Astrocyte of the cerebellum (primary cell): ENCODE measurements around the gene RDH5.
A peak's percentile ranks its signal among the peaks of the same experiment; 100 is the strongest.

Experiments
- DNase-seq: peaks from one replicate; pipeline ENCODE4 v3.0.0-alpha.2; 2011; ENCODE audit warnings: low read depth
- H3K4me3 ChIP-seq: 2 replicates; pipeline ENCODE4 v1.5.1; 2011; ENCODE audit warnings: mild to moderate bottlenecking, low read depth, low read length, moderate library complexity
- in situ Hi-C: cut with HindIII; loops from 2 replicates; pipeline ENCODE4 v1.10.0; 2017; ENCODE audit warnings: low sequenced_read_pairs
- TF ChIP-seq, protein P1 (sequence below): IDR thresholded peaks from 2 replicates; pipeline ENCODE4 v1.5.1; 2012; ENCODE audit warnings: low read length, low read depth, moderate library complexity, mild to moderate bottlenecking; ENCODE audit errors: missing control alignments

Gene RDH5

GRCh38 chr12:55712700-55713415 lies 7.3 kb upstream of the RDH5 start:
- H3K4me3 ChIP-seq = no peak overlapping the region
- TF ChIP-seq, protein P1, sequence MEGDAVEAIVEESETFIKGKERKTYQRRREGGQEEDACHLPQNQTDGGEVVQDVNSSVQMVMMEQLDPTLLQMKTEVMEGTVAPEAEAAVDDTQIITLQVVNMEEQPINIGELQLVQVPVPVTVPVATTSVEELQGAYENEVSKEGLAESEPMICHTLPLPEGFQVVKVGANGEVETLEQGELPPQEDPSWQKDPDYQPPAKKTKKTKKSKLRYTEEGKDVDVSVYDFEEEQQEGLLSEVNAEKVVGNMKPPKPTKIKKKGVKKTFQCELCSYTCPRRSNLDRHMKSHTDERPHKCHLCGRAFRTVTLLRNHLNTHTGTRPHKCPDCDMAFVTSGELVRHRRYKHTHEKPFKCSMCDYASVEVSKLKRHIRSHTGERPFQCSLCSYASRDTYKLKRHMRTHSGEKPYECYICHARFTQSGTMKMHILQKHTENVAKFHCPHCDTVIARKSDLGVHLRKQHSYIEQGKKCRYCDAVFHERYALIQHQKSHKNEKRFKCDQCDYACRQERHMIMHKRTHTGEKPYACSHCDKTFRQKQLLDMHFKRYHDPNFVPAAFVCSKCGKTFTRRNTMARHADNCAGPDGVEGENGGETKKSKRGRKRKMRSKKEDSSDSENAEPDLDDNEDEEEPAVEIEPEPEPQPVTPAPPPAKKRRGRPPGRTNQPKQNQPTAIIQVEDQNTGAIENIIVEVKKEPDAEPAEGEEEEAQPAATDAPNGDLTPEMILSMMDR = no peak
- DNase-seq = no peak
- in situ Hi-C loops = no loop called here

DNA sequence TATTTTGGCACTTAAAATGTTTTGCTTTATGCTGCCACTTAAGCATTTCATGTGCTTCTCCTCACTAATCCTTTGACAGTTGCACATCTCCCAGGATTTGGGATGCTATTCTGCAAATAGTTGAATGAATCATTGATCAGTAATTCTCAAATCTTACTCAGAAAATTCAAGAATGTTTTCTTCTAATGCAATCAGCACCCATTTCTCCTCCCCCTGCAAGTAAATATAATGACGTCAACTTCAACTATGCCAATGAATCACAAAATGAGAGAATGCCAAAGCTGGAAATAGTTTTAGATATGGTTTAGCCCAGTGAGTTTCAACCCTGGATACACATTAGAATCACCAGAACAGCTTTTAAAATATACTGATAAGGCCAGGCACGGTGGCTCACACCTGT lies 6.5 kb upstream of the RDH5 start:
- in situ Hi-C loops = no loop called here
- peak; percentile 48 for DNase-seq
- TF ChIP-seq, protein P1 = no peak
- H3K4me3 ChIP-seq = no peak overlapping the region

GRCh38 chr12:55715169-55715764 lies 4.9 kb upstream of the RDH5 start:
- in situ Hi-C loops = no loop called here
- no peak for DNase-seq
- TF ChIP-seq, protein P1 = no peak
- H3K4me3 ChIP-seq = peak overlapping the region; percentile 56

DNA sequence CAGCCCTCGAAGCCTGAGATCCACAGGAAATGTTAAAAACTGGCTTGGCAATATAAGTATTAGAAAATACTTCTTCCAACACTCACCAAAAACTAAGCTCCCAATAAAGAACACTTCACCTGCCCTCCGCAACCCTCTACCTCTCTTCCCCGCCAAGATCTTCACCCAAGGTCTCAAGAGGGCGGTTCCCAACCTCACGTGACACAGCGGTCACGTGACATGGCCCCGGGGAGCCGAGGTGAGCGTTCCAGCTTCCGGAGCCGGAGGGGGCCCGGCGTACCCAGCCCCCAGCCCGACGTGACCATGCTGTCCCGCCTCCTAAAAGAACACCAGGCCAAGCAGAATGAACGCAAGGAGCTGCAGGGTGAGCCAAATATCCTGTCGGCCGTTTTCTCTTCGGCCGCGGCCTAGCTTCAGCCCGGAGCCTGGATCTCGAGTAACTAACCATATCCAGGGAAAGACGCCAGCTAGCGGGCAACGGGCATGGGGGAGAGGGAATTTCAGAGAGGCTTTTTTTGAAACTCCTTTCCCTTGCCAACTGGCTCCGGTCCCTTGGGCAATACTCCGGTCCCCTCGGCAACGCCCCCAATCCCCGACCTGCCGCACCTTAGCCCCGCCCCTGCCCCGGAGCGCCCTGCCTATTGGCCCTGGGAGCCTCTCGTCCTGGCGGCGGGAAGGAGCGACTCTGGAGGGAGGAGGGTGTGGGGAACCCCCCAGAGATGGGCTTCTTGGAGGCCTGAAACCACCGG lies 4.2 kb upstream of the RDH5 start, which contains the start of gene BLOC1S1:
Gene BLOC1S1 (plus strand): TSS at position 214 of the 749 bp plus-strand sequence. CDS start 6 bp downstream, at position 220.
- in situ Hi-C loops = no loop called here
- DNase-seq = peak; percentile 82
- peak within 1 kb of the TSS; percentile 56 for H3K4me3 ChIP-seq
- TF ChIP-seq, protein P1 = peak; percentile 2

GRCh38 chr12:55716582-55716957 lies 3.6 kb upstream of the RDH5 start:
- TF ChIP-seq, protein P1 = no peak
- peak overlapping the region; percentile 56 for H3K4me3 ChIP-seq
- in situ Hi-C loops = no loop called here
- DNase-seq = no peak

DNA sequence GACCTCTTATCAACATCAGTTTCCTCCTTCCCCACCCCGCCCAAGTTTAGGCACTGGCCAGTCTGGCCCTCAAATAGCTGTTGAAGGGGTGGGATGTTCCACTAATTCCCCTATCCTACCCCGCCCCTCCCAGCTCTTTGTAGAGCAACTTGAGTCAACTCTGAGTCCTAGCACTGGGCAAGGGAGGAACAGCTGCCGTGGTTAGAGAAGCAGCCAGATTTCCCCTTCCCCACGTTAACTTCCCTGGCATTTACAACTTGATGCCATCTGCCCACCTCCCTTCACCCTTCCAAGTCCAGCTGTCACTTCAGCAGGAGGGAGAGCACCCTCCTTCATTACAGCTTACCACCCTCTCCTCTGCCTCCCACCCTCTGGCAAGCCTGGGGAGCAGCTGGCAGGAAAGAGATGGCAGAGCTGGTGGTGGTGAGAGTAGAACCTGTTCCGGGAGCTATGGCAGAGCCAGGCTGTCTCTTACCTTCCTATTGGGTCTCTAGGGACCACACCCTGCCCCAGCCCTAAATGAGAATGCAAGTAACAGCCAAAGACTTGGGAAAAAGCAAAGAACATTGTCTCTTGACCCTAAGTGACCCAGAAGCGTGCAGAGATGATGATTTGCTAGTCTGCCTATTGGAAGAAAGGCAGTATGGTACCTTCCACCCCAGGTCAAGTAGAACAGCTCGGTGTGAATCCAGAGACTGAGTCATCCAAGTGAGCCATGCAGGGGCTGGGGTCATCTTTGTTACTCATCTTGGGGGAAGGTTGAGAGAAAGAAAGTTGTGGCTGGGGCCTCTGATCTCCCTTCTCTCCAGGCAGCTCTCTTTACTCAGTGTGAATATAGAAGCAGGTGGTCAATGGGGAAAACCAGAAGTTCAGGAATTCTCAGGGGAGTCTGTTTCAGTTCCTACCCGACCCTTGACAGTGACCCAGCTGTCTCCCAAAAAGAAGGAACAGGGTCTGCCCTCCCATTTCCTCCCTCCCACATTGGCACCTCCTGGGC lies 2.9 kb upstream of the RDH5 start:
- in situ Hi-C loops = no loop called here
- TF ChIP-seq, protein P1 = no peak
- peak overlapping the region; percentile 56 for H3K4me3 ChIP-seq
- DNase-seq = no peak
